Measurements from ENCODE around the gene DNAJB8. TPM values are rescaled to one million over a fixed set of nuclear protein-coding genes. Genes with fewer than 3 reads are reported as not detected.

DNAJB8 gene
- total and polyA plus RNA-seq, 9 of the 15 experiments (the other 6 are each of a cell fraction or from before 2014, with no cell fraction given): not detected

DNA sequence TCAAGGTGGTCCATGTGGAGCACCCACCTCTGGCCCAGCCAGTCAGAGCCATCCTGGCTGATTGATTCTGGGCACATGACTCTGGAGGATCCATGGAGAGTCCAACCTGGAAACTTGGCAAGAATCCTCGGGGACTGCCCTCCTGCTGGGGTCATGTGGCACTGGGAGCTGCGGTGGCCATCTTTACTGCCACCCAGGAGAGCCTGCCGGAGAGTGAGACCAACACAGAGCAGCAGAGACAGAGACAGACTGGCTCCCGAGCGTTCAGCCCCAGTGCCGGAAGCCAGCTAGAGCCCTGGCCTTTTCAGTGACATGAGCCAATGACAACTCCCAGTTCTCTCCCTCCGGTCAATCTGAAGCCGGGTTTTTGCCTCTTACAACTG is 37.8 kb upstream of the DNAJB8 start:
- CTCF ChIA-PET (ENCODE audit: low intra/inter-chr PET ratio): no interaction called here
- intact Hi-C loops (cut with micrococcal nuclease): loop anchor here (5.0 kb wide), 1 partner anchor 43 kb away; no protein-coding TSS in a partner anchor
- in situ Hi-C loops (cut with MboI): no loop called here

More for the DNA sequence above, 37.8 kb upstream of the DNAJB8 start:
- POLR2A ChIA-PET: interaction anchor here (0.7 to 2.2 kb wide), 3 partner anchors 14 to 116 kb away, joined by 3 to 6 read pairs (median 3); no protein-coding TSS in a partner anchor
- Histone ChIP-seq H3K36me3 (ENCODE audit: control insufficient read depth, insufficient read depth, low read length) (peaks cover 4% of the 10 kb centered on the region; the same call in 1 of the 3 replicates), H3K9ac (ENCODE audit: insufficient read depth in 1 of 2, low read depth in 2 of 2, low read length in 2 of 2) (peak overlapping the region; percentile 13 to 77), H3K4me3 (no peak overlapping the region), H3K4me2 (ENCODE audit: insufficient read depth, low read length) (no peak overlapping the region), H3K9me1 (ENCODE audit: control insufficient read depth, insufficient read depth, low read length) (peaks cover 5% of the 10 kb centered on the region), H3K4me1 (replicated peaks in 1 of 2; ENCODE audit: control insufficient read depth in 2 of 2, insufficient read depth in 2 of 2, low read length in 2 of 2) (peaks cover 14 to 23% of the 10 kb centered on the region in 2 experiments; a peak in 4 of 5 replicates), H3K79me2 (ENCODE audit: control insufficient read depth, insufficient read depth, low read length) (peaks cover under 1% of the 10 kb centered on the region; the same call in 1 of the 3 replicates), H3K9me3 (replicated peaks; ENCODE audit: control insufficient read depth, insufficient read depth, low read depth, low read length) (peaks cover 6% of the 10 kb centered on the region), H4K20me1 (replicated peaks; ENCODE audit: control insufficient read depth, insufficient read depth, low read length) (no peaks in the 10 kb centered on the region), H2AFZ (ENCODE audit: low read depth, low read length) (peak overlapping the region; percentile 76), H3K27ac (ENCODE audit: extremely low read depth, low read depth, low read length) (peak overlapping the region; percentile 71), H3K27me3 (ENCODE audit: control insufficient read depth in 2 of 2, insufficient read depth in 2 of 2, low read length in 2 of 2) (no peaks in the 10 kb centered on the region)
- ATAC-seq (peak; percentile 40), DNase-seq (ENCODE audit: extremely low read depth in 1 of 4, low spot score in 3 of 4) (no peak), FAIRE-seq (no peak)
- 64% methylated on average over 7 of the region's 8 CpGs for WGBS (ENCODE audit: insufficient coverage, low coverage, missing lambda C conversion rate)
- TF ChIP-seq SMARCE1 (IDR thresholded peaks at IDR 0.05) (no peak), POLR2AphosphoS2 (IDR thresholded peaks at IDR 0.05; ENCODE audit: low read length) (peak; percentile 57; the same call in 1 of the 2 replicates), POLR2G (IDR thresholded peaks at IDR 0.05; ENCODE audit: low read depth, low read length) (0 out of 2 replicates have a peak, but pooled peaks have one; percentile 43), MTA1 (IDR thresholded peaks at IDR 0.05; ENCODE audit: borderline replicate concordance) (no peak), MYNN (IDR thresholded peaks at IDR 0.05) (no peak), MYNN (CRISPR knock-in tag; IDR thresholded peaks at IDR 0.05) (no peak), ZNF57 (CRISPR knock-in tag; IDR thresholded peaks at IDR 0.05) (no peak), SUPT5H (IDR thresholded peaks at IDR 0.05) (0 out of 2 replicates have a peak, but pooled peaks have one; percentile 27), DIDO1 (tag; IDR thresholded peaks at IDR 0.05; ENCODE audit: low read depth) (no peak)
- TF ChIP-seq, protein P1, sequence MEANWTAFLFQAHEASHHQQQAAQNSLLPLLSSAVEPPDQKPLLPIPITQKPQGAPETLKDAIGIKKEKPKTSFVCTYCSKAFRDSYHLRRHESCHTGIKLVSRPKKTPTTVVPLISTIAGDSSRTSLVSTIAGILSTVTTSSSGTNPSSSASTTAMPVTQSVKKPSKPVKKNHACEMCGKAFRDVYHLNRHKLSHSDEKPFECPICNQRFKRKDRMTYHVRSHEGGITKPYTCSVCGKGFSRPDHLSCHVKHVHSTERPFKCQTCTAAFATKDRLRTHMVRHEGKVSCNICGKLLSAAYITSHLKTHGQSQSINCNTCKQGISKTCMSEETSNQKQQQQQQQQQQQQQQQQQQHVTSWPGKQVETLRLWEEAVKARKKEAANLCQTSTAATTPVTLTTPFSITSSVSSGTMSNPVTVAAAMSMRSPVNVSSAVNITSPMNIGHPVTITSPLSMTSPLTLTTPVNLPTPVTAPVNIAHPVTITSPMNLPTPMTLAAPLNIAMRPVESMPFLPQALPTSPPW (CRISPR knock-in tag; IDR thresholded peaks at IDR 0.05): no peak
- BruUV-seq (replicated peaks): no TSS peak

Data from K562 (cell line).